GM21447 (cell line): ENCODE measurements around the gene HES3.

ENCODE experiments used
- ATAC-seq: cut with Tn5 transposase; IDR thresholded peaks from one replicate; pipeline ENCODE4 v1.9.1; 2021; ENCODE audit not compliant: unreplicated experiment

HES3 gene

GRCh38 chr1:6260961-6261614 is 17.1 kb downstream of the HES3 start, which contains the start of gene GPR153:
GPR153 (minus strand) TSS chr1:6261098; CDS start chr1:6254905, 6,193 bp downstream.
- ATAC-seq = no peak

- no peak for ATAC-seq
Measured at GRCh38 chr1:6261615-6261995, 17.6 kb downstream of the HES3 start.

- ATAC-seq = no peak
Measured at GRCh38 chr1:6262555-6263420, 18.8 kb downstream of the HES3 start.

- ATAC-seq = no peak
Measured at GRCh38 chr1:6263716-6264115, 19.7 kb downstream of the HES3 start.

- no peak for ATAC-seq
Measured at GRCh38 chr1:6265151-6265550, 21.2 kb downstream of the HES3 start.

GRCh38 chr1:6266641-6267040 is 22.7 kb downstream of the HES3 start:
- ATAC-seq = no peak

GRCh38 chr1:6267686-6268322 is 23.8 kb downstream of the HES3 start:
- no peak for ATAC-seq

- no peak for ATAC-seq
Measured at GRCh38 chr1:6268415-6268814, 24.4 kb downstream of the HES3 start.

GRCh38 chr1:6269296-6269695 is 25.3 kb downstream of the HES3 start:
- ATAC-seq = no peak

- no peak for ATAC-seq
Measured at GRCh38 chr1:6269720-6270400, 25.9 kb downstream of the HES3 start.

GRCh38 chr1:6270401-6270800 is 26.4 kb downstream of the HES3 start:
- ATAC-seq = no peak

- ATAC-seq = no peak
Measured at GRCh38 chr1:6271006-6271405, 27.0 kb downstream of the HES3 start.

- no peak for ATAC-seq
Measured at GRCh38 chr1:6271554-6271953, 27.6 kb downstream of the HES3 start.

- ATAC-seq = no peak
Measured at GRCh38 chr1:6272452-6272851, 28.5 kb downstream of the HES3 start.

- no peak for ATAC-seq
Measured at GRCh38 chr1:6272868-6273267, 28.9 kb downstream of the HES3 start.

- ATAC-seq = no peak
Measured at GRCh38 chr1:6273380-6273891, 29.5 kb downstream of the HES3 start.

GRCh38 chr1:6274102-6274501 is 30.1 kb downstream of the HES3 start:
- ATAC-seq = no peak

GRCh38 chr1:6274622-6275139 is 30.7 kb downstream of the HES3 start:
- ATAC-seq = no peak

GRCh38 chr1:6275826-6276782 is 32.1 kb downstream of the HES3 start:
- no peak for ATAC-seq
